Thoracic aorta (tissue), 2 donors: Measurements from ENCODE around the gene IL12RB2. TPM values are rescaled to one million over a fixed set of nuclear protein-coding genes. Genes with fewer than 3 reads are reported as not detected.

Experiments used
- ATAC-seq: fragments of 150-250 bp; one replicate; pipeline ENCODE4 v1.8.0; 2017; ENCODE audit warnings: low read depth; ENCODE audit not compliant: insufficient number of reproducible peaks, low FRiP score
- DNase-seq: peaks from one replicate; pipeline ENCODE4 v3.0.0-alpha.2; 2020; ENCODE audit warnings: low spot score
- H3K27ac ChIP-seq, 2 donors: fragments of 200-600 bp; sonication (generic); 1 replicate in 1 of 2; 2 replicates in 1 of 2; pipeline ENCODE4 v1.5.1; 2016; ENCODE audit warnings: mild to moderate bottlenecking in 2 of 2, moderate library complexity in 2 of 2
- H3K27me3 ChIP-seq: fragments of 200-600 bp; sonication (generic); replicated peaks from 2 replicates; pipeline ENCODE4 v1.6.0; 2016; ENCODE audit warnings: mild to moderate bottlenecking; ENCODE audit not compliant: insufficient read depth
- H3K36me3 ChIP-seq: fragments of 200-600 bp; sonication (generic); one replicate; pipeline ENCODE4 v1.5.1; 2016
- H3K4me1 ChIP-seq, 2 donors: fragments of 200-600 bp; sonication (generic); 1 replicate in 1 of 2; 2 replicates in 1 of 2; pipeline versions ENCODE4 v1.5.1 to v1.6.0; 2016; ENCODE audit warnings: low read depth in 2 of 2, mild to moderate bottlenecking in 1 of 2; ENCODE audit not compliant: control insufficient read depth in 1 of 2
- H3K4me3 ChIP-seq: fragments of 200-600 bp; sonication (generic); 2 replicates; pipeline ENCODE4 v1.5.1; 2016; ENCODE audit warnings: mild to moderate bottlenecking
- H3K9me3 ChIP-seq: fragments of 200-600 bp; sonication (generic); 2 replicates; pipeline ENCODE4 v1.5.1; 2016
- CTCF ChIP-seq: fragments of 200-600 bp; sonication (generic); IDR thresholded peaks from one replicate; pipeline ENCODE4 v1.5.1; 2019; ENCODE audit warnings: antibody characterized with exemption
- total RNA-seq, 2 donors: library from RNA; depleted of rRNA; stranded (reverse); fragments of >200 nt; gene quantifications; one replicate each; pipeline versions ENCODE4 v1.1.0 to v1.2.3, GENCODE V29; 2016

IL12RB2 gene
- total RNA-seq, 2 donors from 2014 or later, result 3.1 to 3.5 TPM

GRCh38 chr1:67327864-67328466 is 20.3 kb downstream of the IL12RB2 start:
- H3K36me3 ChIP-seq, result no peaks in the 10 kb centered on the region
- no peak for DNase-seq

GRCh38 chr1:67332653-67333529 is 25.2 kb downstream of the IL12RB2 start:
- Histone ChIP-seq H3K4me3 (no peak overlapping the region), H3K9me3 (no peaks in the 10 kb centered on the region), H3K27me3 (no peaks in the 10 kb centered on the region), H3K27ac (no peak overlapping the region), H3K36me3 (no peaks in the 10 kb centered on the region), H3K4me1 (no peaks in the 10 kb centered on the region)
- TF ChIP-seq CTCF, result no peak
- ATAC-seq (no peak), DNase-seq (no peak)

More at GRCh38 chr1:67327864-67328466, 20.3 kb downstream of the IL12RB2 start:
- TF ChIP-seq CTCF, result no peak
- Histone ChIP-seq H3K9me3 (no peaks in the 10 kb centered on the region), H3K4me1 (no peaks in the 10 kb centered on the region), H3K27me3 (no peaks in the 10 kb centered on the region), H3K4me3 (no peak overlapping the region), H3K27ac (no peak overlapping the region)
- ATAC-seq, result no peak

- Histone ChIP-seq H3K9me3 (no peaks in the 10 kb centered on the region), H3K36me3 (no peaks in the 10 kb centered on the region), H3K4me3 (no peak overlapping the region), H3K27ac (no peak overlapping the region), H3K27me3 (no peaks in the 10 kb centered on the region), H3K4me1 (no peaks in the 10 kb centered on the region)
- no peak for TF ChIP-seq CTCF
- DNase-seq, result no peak
- ATAC-seq, result no peak
These were observed 25.9 kb downstream of the IL12RB2 start for GRCh38 chr1:67333603-67334002.

- no peak overlapping the region for H3K27ac ChIP-seq
- H3K4me3 ChIP-seq, result no peak overlapping the region
- no peaks in the 10 kb centered on the region for H3K9me3 ChIP-seq
- H3K4me1 ChIP-seq, result no peaks in the 10 kb centered on the region
- no peak for DNase-seq
- no peak for ATAC-seq
- H3K27me3 ChIP-seq, result no peaks in the 10 kb centered on the region
- H3K36me3 ChIP-seq, result no peaks in the 10 kb centered on the region
- no peak for TF ChIP-seq CTCF
These were observed 27.7 kb downstream of the IL12RB2 start for GRCh38 chr1:67335411-67335810.

GRCh38 chr1:67336157-67336556 is 28.5 kb downstream of the IL12RB2 start:
- TF ChIP-seq CTCF, result no peak
- Histone ChIP-seq H3K9me3 (no peaks in the 10 kb centered on the region), H3K27me3 (no peaks in the 10 kb centered on the region), H3K4me1 (no peaks in the 10 kb centered on the region), H3K4me3 (no peak overlapping the region), H3K27ac (no peak overlapping the region), H3K36me3 (no peaks in the 10 kb centered on the region)
- no peak for ATAC-seq
- no peak for DNase-seq
